Iris pigment epithelial cell (primary cell): ENCODE results near the gene SLFN11.
"Not testable (repeated sequence)": the region's sequence is repeated elsewhere in the genome, so short reads cannot be mapped to it uniquely, and the experiment has no call there.

ENCODE experiments used
- DNase-seq: peaks from one replicate; pipeline ENCODE4 v3.0.0-alpha.2; 2011; ENCODE audit warnings: low read depth

SLFN11 gene

GRCh38 chr17:35359398-35359797, 14.0 kb downstream of the SLFN11 start:
- DNase-seq: no peak

- no peak for DNase-seq
Measured at GRCh38 chr17:35352284-35352683, 21.1 kb downstream of the SLFN11 start.

GRCh38 chr17:35350493-35350892, 22.9 kb downstream of the SLFN11 start:
- DNase-seq: no peak

GRCh38 chr17:35345926-35346771, 27.3 kb downstream of the SLFN11 start:
- DNase-seq: peak; percentile 24

DNA sequence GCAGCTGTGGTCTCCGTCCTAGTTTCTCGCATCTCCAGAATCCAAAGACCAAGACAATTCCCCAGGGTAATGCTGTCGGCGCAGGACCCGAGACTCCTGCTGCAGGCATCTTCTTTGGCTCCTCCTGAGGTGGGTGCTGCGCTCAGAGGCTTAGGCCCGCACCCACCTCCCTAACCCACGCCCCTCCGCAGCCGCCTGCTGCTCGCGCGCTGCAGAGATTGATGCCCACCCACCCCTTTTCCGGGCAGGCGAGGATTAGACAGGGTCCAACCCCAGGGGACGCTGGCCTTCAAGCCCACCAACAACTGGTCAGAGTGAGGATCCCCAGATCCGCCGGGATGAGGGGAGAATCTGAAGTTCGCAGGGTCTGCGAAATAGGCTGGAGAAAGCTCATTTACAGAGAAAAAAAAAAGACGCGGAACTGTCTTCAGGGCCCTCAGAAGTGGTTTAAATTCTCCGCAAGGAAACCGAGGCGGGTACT, 27.9 kb downstream of the SLFN11 start:
- no peak for DNase-seq

GRCh38 chr17:35344262-35344661, 29.2 kb downstream of the SLFN11 start:
- no peak for DNase-seq

DNA sequence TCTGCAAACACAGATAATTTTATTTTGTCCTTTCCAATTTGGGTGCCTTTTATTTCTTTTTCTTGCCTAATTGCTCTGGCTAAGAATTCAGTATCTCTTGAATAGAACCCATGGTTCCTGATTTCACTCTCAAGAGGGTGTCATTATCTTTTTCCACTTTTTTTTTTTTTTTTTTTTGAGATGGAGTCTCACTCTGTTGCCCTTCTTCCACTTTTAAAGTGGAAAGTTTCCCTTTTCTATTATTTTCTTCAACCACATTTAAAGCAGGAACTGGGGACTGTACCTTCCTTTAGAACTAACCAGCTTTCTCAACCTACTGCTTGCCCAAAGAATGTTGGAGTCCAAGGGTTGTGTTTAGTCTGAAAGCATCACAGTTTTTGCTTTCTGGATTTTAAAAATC, 31.1 kb downstream of the SLFN11 start:
- no peak for DNase-seq

DNA sequence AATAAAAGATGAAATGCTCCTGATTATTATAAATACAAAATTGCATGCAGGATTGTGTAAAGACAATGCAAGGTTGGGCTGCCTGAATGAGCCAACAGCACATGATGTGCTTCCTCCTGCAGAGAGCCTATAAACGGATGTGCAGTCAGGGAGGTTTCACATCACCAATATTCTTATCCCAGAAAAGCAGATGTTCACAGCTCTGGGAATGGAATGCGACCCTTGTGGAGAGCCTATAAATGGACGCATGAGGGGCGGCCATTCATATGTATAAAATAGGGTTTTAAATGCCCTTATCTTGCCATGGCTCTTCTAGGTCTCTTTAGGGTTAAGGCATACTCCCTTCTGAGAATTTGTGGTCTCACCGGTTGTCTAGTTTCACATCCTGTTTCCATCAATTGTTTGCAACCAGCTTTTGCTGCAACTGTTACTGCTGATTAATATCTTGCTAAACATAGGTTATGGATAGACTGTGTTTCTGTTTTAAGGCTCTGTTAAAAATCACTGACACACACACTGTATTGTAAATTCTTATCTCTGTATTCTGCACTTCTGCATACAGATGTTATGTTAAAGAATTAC, 31.9 kb downstream of the SLFN11 start:
- no peak for DNase-seq

- no peak for DNase-seq
Measured at GRCh38 chr17:35338230-35338629, 35.2 kb downstream of the SLFN11 start.

- DNase-seq: no peak
Measured at GRCh38 chr17:35337364-35337763, 36.1 kb downstream of the SLFN11 start.

DNA sequence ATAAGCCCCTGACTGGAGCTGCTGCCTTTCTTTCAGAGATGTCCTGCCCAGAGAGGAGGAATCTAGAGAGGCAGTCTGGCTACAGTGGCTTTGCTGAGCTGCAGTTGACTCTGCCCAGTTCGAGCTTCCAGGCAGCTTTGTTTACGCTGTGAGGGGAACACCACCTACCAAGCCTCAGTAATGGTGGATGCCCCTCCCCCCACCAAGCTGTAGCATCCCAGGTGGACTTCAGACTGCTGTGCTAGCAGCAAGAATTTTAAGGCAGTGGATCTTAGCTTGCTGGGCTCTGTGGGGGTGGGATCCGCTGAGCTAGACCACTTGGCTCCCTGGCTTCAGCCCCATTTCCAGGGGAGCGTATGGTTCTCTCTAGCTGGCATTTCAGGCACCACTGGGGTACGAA, 39.8 kb downstream of the SLFN11 start:
- DNase-seq: not testable (repeated sequence)

DNA sequence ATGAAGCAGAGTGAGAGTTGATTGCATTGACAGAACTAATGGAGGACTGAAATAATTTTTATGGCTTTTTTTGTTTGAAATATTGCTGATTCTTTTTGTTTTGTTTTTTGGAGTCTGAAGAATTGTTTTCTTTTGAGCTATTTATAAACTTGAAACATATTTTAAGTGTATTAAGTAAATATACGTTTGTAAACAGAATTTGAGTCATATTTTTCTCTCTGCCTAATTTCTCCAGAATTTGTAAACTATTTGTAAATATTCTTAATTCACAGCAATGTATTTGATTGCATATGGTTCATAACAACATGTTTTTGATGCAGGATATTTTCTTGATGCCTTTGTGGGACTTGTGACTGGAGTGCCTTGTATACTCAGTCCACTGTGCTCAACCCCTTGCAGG, 50.7 kb downstream of the SLFN11 start:
- no peak for DNase-seq

DNA sequence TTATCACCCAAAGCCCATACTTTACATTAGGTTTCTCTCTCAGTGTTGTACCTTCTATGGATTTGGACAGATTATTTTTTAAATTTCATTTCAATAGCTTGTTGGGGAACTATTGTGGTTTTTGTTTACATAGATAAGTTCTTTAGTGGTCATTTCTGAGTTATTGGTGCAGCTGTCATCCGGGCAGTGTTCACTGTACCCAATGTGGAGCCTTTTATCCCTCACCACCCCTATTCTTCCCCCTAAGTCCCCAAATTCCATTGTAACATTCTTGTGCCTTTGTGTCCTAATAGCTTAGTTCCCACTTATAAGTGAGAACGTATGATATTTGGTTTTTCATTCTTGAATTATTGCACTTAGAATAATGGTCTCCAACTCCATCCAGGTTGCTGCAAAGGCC, 57.5 kb downstream of the SLFN11 start:
- DNase-seq: no peak

GRCh38 chr17:35315283-35315682, 58.1 kb downstream of the SLFN11 start:
- peak; percentile 92 for DNase-seq

DNA sequence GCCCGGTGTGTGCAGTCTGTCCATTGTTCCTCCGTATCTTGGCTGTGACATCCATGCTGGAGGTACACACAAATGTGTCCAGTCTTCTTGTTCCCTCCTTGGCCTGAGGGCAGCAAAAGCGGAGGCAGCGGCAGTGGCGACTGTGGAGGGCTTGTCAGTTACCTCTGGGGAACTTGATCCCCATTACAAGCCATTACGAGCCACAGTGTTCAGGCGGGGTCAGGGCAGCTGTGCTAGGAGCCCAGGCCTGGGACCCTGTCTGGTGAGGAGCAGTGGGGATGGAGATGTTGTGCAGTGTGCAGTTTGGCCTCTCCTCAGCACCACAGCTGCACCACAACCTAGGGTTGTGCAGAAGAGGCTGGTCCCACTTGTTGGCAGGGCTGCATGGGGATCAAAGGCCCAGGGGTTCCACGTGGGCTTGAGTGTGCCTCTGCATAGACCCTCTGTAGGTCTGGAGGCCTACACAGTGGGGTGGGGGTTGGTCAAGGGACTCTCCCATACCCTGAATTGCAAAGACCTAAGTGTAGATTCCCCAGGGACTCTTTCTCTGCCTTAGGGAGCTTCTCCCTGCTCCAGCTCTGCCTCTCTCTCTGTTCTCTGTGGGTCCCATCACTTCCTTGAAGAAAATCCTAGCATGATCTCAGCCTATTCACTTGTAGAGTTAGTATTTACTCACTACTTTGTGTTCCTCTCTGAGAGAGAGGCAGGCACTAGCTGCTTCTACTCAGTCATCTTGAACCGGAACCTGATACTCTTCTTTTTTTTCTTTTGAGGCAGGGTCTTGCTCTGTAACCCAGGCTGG, 58.8 kb downstream of the SLFN11 start:
- no peak for DNase-seq

DNA sequence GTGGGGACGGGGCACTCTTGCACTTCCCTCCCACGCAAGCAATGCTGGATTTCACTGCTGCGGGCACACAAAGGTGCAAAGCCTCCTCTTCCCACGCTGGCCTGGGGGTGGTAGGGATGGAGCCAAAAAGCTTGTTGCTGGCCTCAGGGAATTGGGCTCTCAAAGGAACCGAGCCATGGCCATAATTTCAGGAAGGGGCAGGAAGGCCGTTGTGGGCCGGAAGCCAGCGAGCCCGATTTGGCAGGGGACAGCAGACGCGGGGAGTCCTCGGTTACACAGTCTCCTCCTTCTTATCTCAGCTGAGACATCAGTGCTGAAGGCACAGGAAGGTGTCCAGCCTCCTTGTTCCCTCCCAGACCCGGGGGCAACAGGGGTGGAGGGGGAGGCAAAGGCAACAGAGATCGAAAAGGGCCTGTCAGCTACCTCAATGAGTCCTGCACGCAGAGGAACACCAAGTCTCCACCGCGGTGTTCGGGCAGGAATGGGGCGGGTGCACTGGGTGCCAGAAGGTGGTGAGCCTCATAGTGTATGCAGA, 59.5 kb downstream of the SLFN11 start:
- no peak for DNase-seq

DNA sequence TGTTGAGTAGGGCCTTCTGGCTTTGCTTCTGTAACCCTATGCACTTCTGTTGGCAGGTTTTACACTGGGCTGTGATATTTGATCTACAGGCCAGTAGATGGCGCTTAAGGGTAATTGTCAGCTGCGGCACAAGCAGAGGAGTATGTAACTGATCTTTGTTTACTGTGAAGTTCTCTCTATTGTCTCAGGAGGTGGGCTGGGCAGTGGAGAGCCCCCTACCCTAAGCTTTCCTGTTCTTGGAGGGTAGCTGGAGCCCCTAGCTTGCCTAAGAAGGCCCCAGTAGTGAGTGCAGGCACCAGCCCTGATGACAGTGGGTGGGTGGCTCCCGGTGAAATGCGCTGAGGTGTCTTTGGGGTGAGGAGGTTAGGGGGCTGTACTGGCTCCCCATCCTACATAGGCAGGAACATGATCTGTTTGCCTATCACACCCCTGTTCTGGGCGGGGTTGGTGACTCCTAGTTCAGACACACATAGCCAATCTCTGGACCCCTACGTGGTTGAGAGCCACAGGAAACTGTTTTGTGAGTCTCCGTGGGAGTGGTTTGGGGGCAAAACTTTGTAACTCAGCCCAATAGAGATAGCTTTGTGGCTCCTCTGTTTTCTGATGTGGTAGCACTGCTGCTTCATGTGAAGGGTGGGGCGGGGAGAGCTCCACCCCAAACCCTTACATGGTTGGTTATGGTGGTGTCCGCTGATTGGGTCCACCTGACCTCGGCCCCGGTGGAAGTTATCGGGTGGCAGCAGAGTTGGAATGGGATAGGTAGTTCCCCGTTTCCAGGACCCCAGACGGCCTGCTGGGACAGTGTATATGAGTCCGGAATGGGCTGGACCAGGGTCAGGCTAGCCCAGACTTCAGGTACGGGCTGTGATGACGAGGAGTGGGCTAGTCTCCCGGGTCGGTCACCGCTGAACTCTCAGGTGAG, 60.4 kb downstream of the SLFN11 start:
- peak; percentile 78 for DNase-seq

DNA sequence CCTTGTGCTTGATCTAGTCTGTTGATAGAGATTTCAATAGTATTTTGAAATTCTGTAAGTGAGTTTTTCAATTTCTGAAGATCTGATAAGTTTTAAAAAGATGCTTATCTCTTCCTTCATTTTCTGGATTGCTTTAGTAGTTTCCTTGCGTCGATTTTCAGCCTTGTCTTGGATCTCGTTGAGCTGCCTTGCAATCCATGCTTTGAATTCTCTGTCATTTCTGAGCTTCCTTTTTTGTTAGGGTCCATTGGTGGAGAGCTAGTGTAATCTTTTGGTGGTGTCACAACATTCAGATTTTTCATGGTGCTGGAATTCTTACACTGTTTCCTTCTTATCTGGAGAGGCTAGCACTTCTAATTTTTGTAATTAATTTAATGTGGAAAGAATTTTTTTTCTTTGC, 61.1 kb downstream of the SLFN11 start:
- no peak for DNase-seq

DNA sequence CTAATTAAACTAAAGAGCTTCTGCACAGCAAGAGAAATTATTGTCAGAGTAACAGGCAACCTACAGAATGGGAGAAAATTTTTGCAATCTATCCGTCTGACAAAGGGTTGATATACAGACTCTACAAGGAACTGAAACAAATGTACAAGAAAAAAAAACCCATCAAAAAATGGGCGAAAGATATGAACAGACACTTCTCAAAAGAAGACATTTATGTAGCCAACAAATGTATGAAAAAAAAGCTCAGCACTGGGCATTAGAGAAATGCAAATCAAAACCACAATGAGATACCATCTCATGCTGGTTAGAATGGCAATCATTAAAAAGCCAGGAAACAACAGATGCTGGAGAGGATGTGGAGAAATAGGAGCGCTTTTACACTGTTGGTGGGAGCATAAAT, 64.1 kb downstream of the SLFN11 start:
- not testable (repeated sequence) for DNase-seq
